HT-29 (cell line): ENCODE measurements around the gene SKP2. TPM values are rescaled to one million over a fixed set of nuclear protein-coding genes. Genes with fewer than 3 reads are reported as not detected.

Source experiments
- DNase-seq: peaks from one replicate; pipeline ENCODE4 v3.0.0-alpha.2; 2015; ENCODE audit warnings: low spot score
- small RNA-seq: library from RNA; depleted of rRNA; stranded (forward); fragments of <200 nt; gene quantifications from one replicate; pipeline ENCODE3, GENCODE V24; 2014
- total RNA-seq: library from RNA; depleted of rRNA; stranded (reverse); fragments of >200 nt; shearing (Covaris generic); gene quantifications from 2 replicates; pipeline ENCODE4 v1.2.3, GENCODE V29; 2014; rRNA removed

Gene SKP2
- total RNA-seq, 1 experiment from 2014 or later = 58.9 TPM

DNA sequence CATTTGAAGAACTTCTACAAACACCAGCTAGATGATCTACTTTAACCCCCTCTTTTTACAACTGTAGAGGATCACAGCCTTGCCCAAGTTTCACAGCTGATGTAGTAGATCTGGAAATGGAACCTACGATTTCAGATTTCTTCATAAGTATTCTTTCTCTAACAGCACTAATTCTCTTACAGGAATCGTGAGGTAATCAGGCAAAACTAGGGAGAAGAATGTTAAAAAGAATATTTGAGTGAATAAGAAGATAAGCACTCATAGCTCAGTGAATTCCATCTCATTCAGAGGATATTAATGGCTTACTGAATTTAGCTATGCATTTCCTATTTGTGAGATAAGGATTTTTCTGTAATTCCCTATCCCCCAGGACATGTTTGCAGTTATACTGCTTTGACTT lies 47.7 kb downstream of the SKP2 start:
- no peak for DNase-seq

DNA sequence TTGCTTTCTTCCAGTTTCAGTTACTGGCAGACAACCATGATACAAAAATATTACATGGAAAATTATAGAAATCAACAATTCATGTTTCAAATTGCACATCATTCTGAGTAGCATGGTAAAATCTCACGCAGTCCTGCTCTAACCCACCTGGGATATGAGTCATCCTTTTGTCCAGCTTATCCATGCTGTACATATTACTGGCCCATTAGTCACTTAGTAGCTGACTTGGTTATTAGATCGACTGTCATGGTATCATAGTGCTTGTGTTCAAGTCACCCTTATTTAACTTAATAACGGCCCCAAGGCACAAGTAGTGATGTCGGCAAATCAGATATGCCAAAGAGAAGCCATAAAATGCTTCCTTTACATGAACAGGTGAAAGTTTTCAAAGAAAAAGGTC lies 48.6 kb downstream of the SKP2 start:
- no peak for DNase-seq

DNA sequence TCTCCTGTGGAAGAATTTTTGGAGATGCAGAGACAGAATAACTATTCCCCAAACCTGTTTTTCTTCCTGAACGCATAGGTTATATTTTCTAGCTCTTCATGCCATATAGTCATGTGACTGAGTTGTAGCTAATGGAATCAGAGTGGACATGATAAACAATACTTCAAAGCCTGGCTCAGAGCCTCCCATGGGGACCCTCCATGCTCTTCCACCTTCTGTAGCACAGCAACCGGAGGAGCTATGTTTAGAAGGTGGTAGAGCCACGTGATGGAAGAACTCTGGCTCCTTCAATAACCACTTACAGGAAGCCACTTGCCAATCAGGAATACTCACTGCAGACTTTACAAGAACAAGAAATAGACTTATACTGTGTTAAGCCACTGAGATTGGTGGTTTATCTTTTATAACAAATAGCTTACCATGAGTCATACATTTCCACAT lies 50.6 kb downstream of the SKP2 start:
- DNase-seq = no peak

DNA sequence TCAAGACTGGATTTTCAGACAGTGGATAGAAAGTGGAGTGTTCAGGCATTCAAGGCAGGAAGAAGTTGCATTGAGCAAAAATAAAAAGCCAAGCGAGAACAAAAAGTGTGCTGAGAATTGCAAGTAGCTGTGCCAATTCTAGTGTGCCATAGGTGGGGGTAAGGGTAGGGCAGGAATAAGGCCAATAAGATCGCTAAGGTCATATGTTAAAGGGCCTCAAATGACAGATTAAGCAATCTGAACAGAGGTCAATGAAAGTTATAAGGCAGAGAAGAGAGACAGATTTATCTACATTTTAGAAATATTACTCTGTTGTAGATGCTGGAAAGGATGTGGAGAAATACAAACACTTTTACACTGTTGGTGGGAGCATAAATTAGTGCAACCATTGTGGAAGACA lies 53.4 kb downstream of the SKP2 start:
- DNase-seq = no peak

DNA sequence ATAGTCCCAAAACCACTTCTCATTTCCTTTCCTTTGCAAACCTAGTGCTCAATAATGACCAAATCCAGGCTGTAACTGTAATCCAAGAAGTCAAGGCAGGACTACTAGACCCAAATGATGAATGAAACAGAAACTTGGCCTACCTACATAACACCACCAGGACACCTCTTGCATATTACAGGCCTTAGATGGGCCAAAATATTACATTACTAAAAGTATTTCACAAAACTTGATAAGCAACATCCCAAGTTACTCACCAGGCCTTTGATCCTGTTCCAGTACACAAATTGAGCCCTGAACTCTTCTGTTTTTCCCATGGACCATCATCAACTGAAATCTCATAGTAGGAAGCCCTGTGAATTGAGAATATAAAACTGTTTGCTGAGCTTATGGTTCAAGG lies 55.0 kb downstream of the SKP2 start:
- no peak for DNase-seq

DNA sequence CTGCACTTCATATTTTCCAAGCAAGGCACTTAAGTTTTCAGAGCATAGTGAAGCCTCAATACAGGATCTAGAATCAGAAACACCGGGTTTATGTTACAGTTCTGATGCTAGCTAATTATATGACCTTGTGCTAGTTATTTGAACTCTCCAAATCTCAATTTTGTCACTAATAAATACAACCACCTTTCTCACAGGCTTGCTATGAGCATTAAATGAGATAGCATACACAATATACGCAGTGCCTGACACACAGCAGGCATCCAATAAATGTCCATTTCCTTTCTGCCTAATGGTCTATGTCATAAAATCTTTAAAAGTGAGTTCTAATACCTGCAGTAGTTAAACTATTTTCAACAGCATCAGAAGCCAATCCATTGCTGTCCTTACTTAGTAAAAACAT lies 56.9 kb downstream of the SKP2 start:
- DNase-seq = no peak

DNA sequence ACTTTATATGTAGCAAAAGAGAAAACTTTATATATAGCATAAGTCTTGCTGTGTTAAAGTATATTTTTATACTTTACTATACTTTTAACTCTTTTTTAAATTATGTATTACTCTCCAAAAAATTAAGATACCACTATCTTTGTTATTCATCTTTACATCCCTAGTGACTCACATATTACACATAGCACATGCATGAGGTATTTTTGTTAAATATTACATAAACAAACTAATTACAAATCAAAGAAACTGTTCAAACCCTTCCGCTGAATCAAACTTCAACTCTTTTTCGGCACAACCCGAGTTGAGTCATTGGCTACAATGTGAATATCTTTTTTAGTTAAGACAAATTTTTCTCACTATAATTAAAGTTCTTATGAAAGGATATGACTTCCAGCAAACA lies 57.8 kb downstream of the SKP2 start:
- no peak for DNase-seq

DNA sequence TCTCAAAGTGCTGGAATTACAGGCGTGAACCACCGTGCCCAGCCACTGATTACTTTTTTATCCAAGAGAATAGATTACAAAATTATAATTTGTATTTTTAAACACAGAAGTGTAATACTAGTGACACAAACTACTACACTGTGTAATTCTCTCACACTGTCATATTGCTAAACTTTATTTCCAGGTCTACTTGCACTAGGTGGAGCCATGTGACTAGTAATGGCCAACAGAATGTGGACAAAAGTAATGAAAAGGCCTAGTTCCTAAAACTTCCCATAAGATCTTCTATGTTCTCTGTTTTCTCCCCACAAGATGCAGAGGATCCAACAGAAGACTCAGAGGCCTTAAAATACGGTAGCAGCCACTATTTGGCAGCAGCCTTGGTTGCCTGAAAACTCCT lies 62.5 kb downstream of the SKP2 start:
- DNase-seq = no peak

DNA sequence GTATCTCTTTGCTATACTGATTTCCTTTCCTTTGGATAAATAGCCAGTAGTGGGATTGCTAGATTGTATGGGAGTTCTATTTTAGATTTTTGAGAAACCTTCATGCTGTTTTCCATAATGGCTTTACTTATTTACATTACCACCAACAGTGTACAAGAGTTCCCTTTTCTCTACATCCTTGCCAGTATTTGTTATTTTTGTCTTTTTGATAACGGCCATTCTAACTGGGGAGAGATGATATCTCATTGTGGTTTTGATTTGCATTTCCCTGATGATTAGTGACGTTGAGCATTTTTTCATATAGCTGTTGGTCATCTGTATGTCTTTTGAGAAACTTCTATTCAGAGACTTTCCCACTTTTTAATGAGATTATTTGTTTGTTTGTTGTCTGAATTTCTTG lies 64.0 kb downstream of the SKP2 start:
- DNase-seq = no peak

DNA sequence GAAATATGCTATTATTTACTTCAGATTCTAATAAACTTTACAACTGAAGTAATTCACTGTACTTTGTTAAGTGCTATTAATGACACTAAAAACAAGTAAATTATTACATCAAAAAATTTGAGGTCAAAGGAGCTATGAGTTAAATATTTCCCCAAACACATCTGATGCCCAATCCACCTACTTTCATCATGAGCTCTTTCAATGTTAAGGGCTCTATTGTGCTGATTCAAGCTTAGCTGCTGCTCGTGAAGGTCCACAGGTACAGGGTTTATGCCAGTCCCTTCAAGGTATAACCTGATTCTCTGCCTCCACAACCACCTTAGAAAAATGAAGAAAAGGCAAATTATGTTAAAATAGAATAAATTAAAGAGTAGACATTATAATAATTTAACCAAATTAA lies 65.7 kb downstream of the SKP2 start:
- no peak for DNase-seq

DNA sequence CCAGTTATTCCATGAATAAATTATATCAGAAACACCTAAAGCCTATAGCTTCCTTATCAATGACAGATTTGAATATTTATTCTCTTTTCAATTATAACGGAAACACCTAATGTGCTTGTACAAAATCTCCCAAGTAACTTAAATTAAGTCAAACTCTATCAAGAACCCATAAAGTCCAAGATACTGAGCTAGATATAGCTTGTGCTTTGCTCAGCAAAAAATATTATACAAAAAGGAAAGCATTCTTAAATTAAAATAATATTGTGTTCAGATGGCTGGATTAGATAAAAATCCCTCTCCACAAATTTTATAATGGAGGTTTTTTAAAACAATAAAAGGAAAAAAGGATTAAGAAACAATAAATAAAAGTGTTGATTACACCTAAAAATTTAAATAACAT lies 66.1 kb downstream of the SKP2 start:
- DNase-seq = no peak

DNA sequence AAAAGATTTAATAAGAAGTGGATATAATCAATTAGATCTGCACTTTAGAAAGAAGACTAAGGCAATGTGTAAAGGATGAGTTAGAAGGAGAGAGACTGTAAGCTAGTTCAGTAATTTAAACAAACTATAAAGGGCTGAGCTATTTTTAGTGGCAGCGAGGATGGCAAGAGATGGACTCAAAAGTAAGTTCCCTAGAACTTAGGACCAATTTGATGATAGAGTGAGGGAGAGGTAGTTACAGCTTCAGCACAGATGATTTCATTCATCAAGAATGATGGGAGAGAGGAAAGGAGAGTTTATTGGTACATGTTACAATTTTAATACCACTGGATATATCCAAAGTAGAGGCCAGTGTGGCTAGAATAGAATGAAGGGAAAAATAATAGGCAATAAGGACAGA lies 70.7 kb downstream of the SKP2 start:
- no peak for DNase-seq

DNA sequence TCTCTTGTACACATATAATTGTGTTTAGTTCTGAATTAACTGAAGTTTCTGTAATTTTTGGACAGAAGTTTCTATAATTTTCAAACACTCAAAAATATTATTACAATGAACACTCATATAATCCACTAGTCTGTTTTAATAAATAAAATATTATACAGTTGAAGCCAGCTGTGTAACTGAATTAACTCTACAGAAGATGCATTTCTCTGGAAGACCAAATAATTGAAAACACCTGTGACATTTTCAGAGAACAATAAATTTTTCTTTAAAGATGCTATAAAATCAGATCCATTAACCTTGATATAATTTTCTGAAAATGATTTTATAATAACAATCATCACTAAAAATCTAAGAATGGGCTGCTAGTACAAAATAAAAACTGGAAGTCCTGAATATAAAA lies 75.1 kb downstream of the SKP2 start:
- no peak for DNase-seq

DNA sequence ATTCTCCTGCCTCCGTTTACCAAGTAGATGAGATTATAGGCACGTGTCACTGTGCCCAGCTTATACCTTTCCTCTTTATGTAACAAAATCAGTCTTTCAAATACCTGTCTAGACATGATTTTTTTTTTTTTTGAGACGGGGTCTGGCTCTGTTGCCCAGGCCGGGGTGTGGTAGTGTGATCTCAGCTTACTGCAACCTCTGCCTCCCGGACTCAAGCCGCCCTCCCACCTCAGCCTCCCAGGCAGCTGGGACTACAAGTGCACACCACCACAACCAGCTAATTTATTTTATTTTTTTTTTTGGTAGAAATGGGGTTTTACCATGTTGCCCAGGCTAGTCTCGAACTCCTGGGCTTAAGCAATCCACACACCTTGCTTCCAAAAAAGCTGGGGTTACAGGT lies 76.6 kb downstream of the SKP2 start:
- DNase-seq = no peak

DNA sequence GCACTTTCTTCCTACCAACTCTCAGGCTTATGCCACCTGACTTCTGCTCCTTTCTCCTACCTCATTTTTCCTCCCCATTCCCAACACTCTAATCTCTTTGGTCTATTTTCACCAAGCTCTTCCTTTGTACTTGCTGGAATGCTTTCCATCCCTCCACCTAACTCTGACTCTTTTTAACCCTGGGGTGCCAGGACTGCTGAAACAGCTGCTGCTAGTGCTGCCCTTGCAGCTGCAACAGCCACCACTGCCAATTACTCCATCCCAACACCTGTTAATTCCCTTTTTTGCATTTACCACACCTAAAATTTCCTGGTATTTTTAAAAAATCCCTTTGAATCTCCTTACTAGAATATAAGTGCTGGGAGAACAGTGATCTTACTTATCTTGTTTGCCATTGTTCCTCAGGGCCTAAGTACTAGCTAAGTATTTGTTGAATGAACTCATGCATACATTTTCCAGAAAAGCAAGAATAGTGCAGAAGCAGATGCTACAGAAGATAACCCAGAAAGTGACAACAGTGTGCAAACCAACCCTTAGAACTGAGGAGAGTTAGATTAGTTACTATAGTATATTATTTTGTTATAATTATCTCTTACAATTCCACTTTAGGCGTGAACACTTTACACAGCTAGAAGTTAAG lies 78.4 kb downstream of the SKP2 start:
- no peak for DNase-seq

DNA sequence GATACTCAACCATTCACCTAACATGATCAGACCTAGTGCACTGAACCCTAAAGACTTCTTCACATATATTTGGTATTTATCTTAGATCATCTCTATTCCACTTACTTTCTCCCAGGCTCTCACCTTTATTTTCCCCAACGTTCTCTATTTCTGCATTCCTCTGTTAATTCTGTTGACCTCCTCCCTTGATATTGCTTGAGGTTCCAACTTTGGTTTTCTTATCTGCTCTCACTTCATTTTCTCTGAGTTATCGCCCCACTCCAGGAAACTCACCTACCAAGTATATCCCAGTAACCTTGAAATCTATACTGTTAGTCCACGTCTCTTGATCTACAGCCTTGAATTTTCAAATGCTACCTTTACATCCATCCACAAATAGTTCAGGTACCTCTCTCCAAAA lies 80.6 kb downstream of the SKP2 start:
- no peak for DNase-seq

Small RNA genes lying within 50 kb of the gene (small RNA-seq; reads per million reads assigned to genes)
- gene MIR580 (not detected), gene RNU6-1305P (not detected)

Other genes with a start within 250 kb of the SKP2 start
- gene CAPSL, start 213.5 kb upstream of the SKP2 start, total RNA-seq = not detected in 2 replicates
- gene UGT3A1, start 160.7 kb upstream of the SKP2 start, total RNA-seq = not detected in 2 replicates
- gene UGT3A2, start 85.2 kb upstream of the SKP2 start, total RNA-seq = not detected in 2 replicates
- 5.0 and 5.4 TPM in 2 replicates for gene LMBRD2, start 224 bp upstream of the SKP2 start, total RNA-seq
- gene NADK2, start 89.8 kb downstream of the SKP2 start, total RNA-seq = 12.7 and 13.1 TPM in 2 replicates
- not detected in 2 replicates for gene RANBP3L, start 149.8 kb downstream of the SKP2 start, total RNA-seq